Activated CD4-positive, alpha-beta T cell treated with anti-CD3 and anti-CD28 coated beads for 36 hours (primary cell): ENCODE measurements around the gene NAPG. TPM values are rescaled to one million over a fixed set of nuclear protein-coding genes. Genes with fewer than 3 reads are reported as not detected.
A peak's percentile ranks its signal among the peaks of the same experiment; 100 is the strongest.
"Not testable (repeated sequence)": the region's sequence is repeated elsewhere in the genome, so short reads cannot be mapped to it uniquely, and the experiment has no call there.

ENCODE experiments used
- ATAC-seq: fragments of 200-7000 bp; cut with Tn5 transposase; one replicate; pipeline ENCODE4 v1.10.0; 2021; ENCODE audit warnings: mild to moderate bottlenecking, moderate library complexity
- CTCF ChIA-PET: fragments of 350-600 bp; sonication (Branson Sonifier 250); formaldehyde crosslinking; loops from one replicate; lab custom pipeline; 2021; ENCODE audit warnings: antibody characterized with exemption; lab: Charles Lee
- POLR2A ChIA-PET: fragments of 350-600 bp; sonication (Branson Sonifier 250); formaldehyde crosslinking; loops from one replicate; lab custom pipeline; 2021; ENCODE audit warnings: antibody characterized with exemption, inconsistent platforms; lab: Charles Lee
- DNase-seq: peaks from one replicate; pipeline ENCODE4 v3.0.0-alpha.2; 2020
- H3K27ac Mint-ChIP-seq: one replicate; pipeline ENCODE4 v1.8.0; 2021; ENCODE audit warnings: mixed read lengths
- H3K27me3 Mint-ChIP-seq: one replicate; pipeline ENCODE4 v1.8.0; 2021; ENCODE audit warnings: mixed read lengths
- H3K36me3 Mint-ChIP-seq: one replicate; pipeline ENCODE4 v1.8.0; 2021; ENCODE audit warnings: low read depth, mixed read lengths
- H3K4me1 Mint-ChIP-seq: one replicate; pipeline ENCODE4 v1.8.0; 2021; ENCODE audit warnings: mixed read lengths
- H3K4me3 Mint-ChIP-seq: one replicate; pipeline ENCODE4 v1.8.0; 2021; ENCODE audit warnings: mild to moderate bottlenecking, moderate library complexity, mixed read lengths
- H3K9me3 Mint-ChIP-seq: one replicate; pipeline ENCODE4 v1.8.0; 2021; ENCODE audit warnings: low read depth, mixed read lengths
- intact Hi-C, 2 experiments: fragments of 100-400 bp; cut with DNase I in 1 of 2; cut with micrococcal nuclease in 1 of 2; formaldehyde crosslinking; loops; one replicate each; pipeline versions ENCODE4 v1.14.2 to v1.15.1; 2022 to 2024; cut with DNase I, micrococcal nuclease
- total RNA-seq, 2 experiments: library from RNA; stranded (reverse); gene quantifications; one replicate each; pipeline ENCODE4 v1.2.3, GENCODE V29; 2021

Gene NAPG
- total RNA-seq, 2 experiments from 2014 or later = 28.6 to 31.0 TPM

- ATAC-seq (no peak), DNase-seq (no peak)
- Mint-ChIP-seq H3K27me3 (no peaks in the 10 kb centered on the region), H3K4me1 (peaks cover 13% of the 10 kb centered on the region), H3K27ac (no peak overlapping the region), H3K9me3 (no peaks in the 10 kb centered on the region), H3K4me3 (no peak overlapping the region), H3K36me3 (no peaks in the 10 kb centered on the region)
- ChIA-PET CTCF (no interaction called here), POLR2A (no interaction called here)
- intact Hi-C loops = no loop called here
Observed at GRCh38 chr18:10488017-10488416, 37.8 kb upstream of the NAPG start.

DNA sequence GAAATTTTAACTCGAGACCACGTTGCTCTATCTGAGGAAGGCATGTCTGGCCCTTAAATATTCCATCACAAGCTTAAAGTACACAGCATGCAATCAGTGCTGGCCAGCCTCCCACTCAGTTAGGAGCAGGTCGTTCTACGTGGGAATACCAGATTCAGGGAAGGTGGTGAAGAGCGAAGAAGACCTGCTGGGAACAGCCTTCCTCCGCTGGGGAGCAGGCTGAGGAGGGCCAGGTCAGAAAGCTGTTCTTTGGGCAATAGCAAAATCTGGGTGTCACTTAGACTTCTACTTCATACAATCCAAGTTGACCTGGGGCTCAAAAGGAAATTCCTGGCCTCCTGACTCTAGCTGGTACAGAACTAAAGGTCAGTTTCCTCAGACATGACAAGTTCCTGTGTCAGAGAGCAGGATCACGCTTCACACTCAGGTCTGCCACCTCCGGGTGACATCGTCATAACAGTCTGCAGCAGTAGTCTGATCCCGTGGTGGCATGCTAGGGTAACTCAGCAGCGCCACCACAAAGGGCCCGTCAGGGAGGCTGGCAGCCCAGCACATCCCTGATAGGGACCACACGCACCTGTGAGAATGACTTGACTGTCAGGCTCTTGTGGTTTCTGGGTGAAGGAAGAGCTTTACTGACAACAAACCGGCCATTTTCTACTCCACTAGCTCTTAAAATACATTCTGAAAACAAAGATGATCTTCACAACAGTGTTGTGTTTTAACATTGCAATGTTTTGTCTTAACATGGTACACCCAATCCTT, 35.2 kb upstream of the NAPG start:
- Mint-ChIP-seq H3K9me3 (no peaks in the 10 kb centered on the region), H3K36me3 (no peaks in the 10 kb centered on the region), H3K27me3 (no peaks in the 10 kb centered on the region), H3K27ac (no peak overlapping the region), H3K4me3 (no peak overlapping the region), H3K4me1 (peaks cover 9% of the 10 kb centered on the region)
- intact Hi-C loops = loop anchor here (2.0 to 5.0 kb wide), 2 partner anchors 30 to 37 kb away; partner anchors contain the start of gene NAPG (in 1 of the 2)
- CTCF ChIA-PET = interaction anchor here (0.6 to 4.6 kb wide), 9 partner anchors 9 to 70 kb away, joined by 3 to 27 read pairs (median 4); no protein-coding TSS in a partner anchor
- ATAC-seq (peak; percentile 100), DNase-seq (peak; percentile 89)
- POLR2A ChIA-PET = no interaction called here

GRCh38 chr18:10495936-10496335, 29.9 kb upstream of the NAPG start:
- H3K27ac Mint-ChIP-seq = no peak overlapping the region
- H3K4me1 Mint-ChIP-seq = peaks cover 13% of the 10 kb centered on the region
- intact Hi-C loops = no loop called here
- H3K4me3 Mint-ChIP-seq = no peak overlapping the region
- CTCF ChIA-PET = no interaction called here
- POLR2A ChIA-PET = no interaction called here
- ATAC-seq (no peak), DNase-seq (no peak)
- H3K36me3 Mint-ChIP-seq = no peaks in the 10 kb centered on the region
- no peaks in the 10 kb centered on the region for H3K9me3 Mint-ChIP-seq
- H3K27me3 Mint-ChIP-seq = peaks cover 7% of the 10 kb centered on the region

- POLR2A ChIA-PET = no interaction called here
- H3K27ac Mint-ChIP-seq = no peak overlapping the region
- no peaks in the 10 kb centered on the region for H3K36me3 Mint-ChIP-seq
- DNase-seq (no peak), ATAC-seq (no peak)
- no peaks in the 10 kb centered on the region for H3K9me3 Mint-ChIP-seq
- no peak overlapping the region for H3K4me3 Mint-ChIP-seq
- H3K27me3 Mint-ChIP-seq = peaks cover 14% of the 10 kb centered on the region
- CTCF ChIA-PET = interaction anchor here (1.1 kb wide), 1 partner anchor 21 kb away, joined by 3 read pairs; no protein-coding TSS in a partner anchor
- peaks cover 12% of the 10 kb centered on the region for H3K4me1 Mint-ChIP-seq
- intact Hi-C loops = no loop called here
Observed at GRCh38 chr18:10497206-10497749, 28.5 kb upstream of the NAPG start.

DNA sequence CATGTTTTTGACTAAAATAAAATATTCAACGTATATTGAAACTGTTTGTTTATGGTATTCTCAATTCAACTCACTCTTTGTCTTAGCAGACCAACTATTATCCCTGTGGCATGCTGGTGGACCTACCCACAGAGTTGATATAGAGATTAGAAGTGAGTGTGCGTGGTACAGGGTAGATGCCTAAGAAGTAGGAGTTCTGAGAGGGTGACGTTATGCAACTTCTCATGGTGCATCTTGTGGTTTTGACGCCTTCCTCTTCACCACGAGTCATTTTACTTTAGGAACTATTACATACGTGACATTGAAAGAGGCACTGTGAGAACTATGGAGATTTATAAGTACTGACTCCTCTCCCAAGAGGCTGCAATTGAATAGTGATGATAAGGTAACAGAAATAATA, 26.6 kb upstream of the NAPG start:
- no peaks in the 10 kb centered on the region for H3K36me3 Mint-ChIP-seq
- H3K4me1 Mint-ChIP-seq = peaks cover 12% of the 10 kb centered on the region
- DNase-seq (peak; percentile 50), ATAC-seq (peak; percentile 95)
- CTCF ChIA-PET = no interaction called here
- peaks cover 18% of the 10 kb centered on the region for H3K27me3 Mint-ChIP-seq
- H3K4me3 Mint-ChIP-seq = no peak overlapping the region
- no peaks in the 10 kb centered on the region for H3K9me3 Mint-ChIP-seq
- intact Hi-C loops = no loop called here
- POLR2A ChIA-PET = no interaction called here
- H3K27ac Mint-ChIP-seq = no peak overlapping the region

DNA sequence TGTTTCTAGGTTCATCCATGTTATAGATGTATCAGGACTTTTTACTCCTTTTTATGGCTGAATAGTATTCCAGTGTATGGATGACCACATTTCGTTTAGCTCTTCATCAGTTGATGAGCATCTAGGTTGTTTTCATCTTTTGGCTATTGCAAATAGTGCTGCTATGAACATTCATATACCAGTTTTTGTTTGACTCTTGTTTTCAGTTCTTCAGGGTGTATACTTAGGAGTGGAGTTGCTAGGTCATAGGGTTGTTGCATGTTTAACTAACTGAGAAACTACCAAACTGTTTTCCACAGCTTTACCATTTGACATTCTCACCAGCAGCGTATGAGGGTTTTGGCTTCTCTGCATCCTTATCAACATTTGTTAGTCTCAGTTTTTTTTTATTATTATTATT, 25.8 kb upstream of the NAPG start:
- Mint-ChIP-seq H3K4me1 (peaks cover 12% of the 10 kb centered on the region), H3K27me3 (peaks cover 20% of the 10 kb centered on the region), H3K27ac (no peak overlapping the region), H3K36me3 (no peaks in the 10 kb centered on the region), H3K9me3 (peaks cover 2% of the 10 kb centered on the region), H3K4me3 (no peak overlapping the region)
- intact Hi-C loops = no loop called here
- ATAC-seq (peak; percentile 20), DNase-seq (no peak)
- ChIA-PET POLR2A (no interaction called here), CTCF (no interaction called here)

DNA sequence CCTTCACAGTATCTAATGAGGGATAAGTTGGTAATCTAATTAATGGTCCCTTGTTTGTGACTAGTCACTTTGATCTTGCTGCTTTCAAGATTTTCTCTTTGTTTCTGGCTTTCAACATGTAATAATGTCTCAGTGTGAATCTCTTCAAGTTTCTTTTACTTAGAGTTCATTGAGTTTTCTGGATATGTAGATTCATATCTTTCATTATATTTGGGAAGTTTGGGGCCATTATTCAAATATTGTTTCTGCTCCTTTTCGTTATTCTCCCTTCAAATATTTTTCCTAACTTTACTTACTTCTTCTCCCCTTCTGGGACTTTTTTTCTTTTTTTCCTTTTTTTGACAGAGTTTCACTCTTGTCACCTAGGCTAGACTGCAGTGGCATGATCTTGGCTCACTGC, 21.1 kb upstream of the NAPG start:
- intact Hi-C loops = no loop called here
- Mint-ChIP-seq H3K27ac (no peak overlapping the region), H3K4me3 (no peak overlapping the region), H3K9me3 (peaks cover 13% of the 10 kb centered on the region), H3K36me3 (no peaks in the 10 kb centered on the region), H3K4me1 (peaks cover 4% of the 10 kb centered on the region), H3K27me3 (peaks cover 18% of the 10 kb centered on the region)
- ATAC-seq = no peak
- ChIA-PET CTCF (no interaction called here), POLR2A (no interaction called here)
- DNase-seq = no peak

DNA sequence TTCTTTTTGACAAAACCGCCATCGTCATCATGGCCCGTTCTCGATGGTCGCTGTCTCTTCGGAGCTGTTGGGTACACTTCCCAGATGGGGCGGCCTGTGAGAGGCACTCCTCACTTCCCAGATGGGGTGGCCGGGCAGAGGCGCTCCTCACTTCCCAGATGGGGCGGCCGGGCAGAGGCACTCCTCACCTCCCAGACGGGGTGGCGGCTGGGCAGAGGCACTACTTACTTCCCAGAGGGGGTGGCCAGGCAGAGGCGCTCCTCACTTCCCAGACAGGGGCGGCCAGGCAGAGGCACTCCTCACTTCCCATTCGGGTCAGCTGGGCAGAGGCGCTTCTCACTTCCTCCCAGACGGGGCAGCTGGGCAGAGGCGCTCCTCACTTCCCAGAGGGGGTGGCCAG, 19.9 kb upstream of the NAPG start:
- Mint-ChIP-seq H3K27me3 (peaks cover 20% of the 10 kb centered on the region), H3K9me3 (peaks cover 13% of the 10 kb centered on the region)
- CTCF ChIA-PET, intact Hi-C loops, DNase-seq, H3K4me1 Mint-ChIP-seq, H3K36me3 Mint-ChIP-seq, POLR2A ChIA-PET, ATAC-seq, H3K4me3 Mint-ChIP-seq, H3K27ac Mint-ChIP-seq: not testable (repeated sequence)

DNA sequence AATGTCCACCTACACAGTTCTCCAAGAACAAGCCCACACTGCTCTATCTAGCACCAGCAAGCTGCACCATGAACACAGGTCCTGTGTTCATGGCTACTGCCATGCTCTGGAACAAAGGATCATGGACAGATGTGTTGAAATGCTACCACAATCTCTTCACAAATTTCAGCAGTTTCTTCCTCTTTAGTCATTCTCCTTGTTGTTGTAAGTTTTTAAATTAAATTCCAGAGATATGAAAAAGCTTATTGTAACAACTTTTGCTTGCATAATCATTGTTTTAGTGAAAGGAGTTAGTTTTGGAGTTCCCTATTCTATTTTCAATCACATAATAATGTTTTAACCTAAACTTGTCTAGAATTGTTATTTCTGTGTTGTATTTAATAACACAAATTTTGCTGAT, 17.2 kb upstream of the NAPG start:
- no peak for DNase-seq
- H3K4me1 Mint-ChIP-seq = no peaks in the 10 kb centered on the region
- H3K27me3 Mint-ChIP-seq = peaks cover 14% of the 10 kb centered on the region
- no peak overlapping the region for H3K4me3 Mint-ChIP-seq
- CTCF ChIA-PET = interaction anchor here (1.4 to 1.7 kb wide), 2 partner anchors 9 to 11 kb away, joined by 3 to 4 read pairs; no protein-coding TSS in a partner anchor
- intact Hi-C loops = no loop called here
- no peaks in the 10 kb centered on the region for H3K36me3 Mint-ChIP-seq
- ATAC-seq = no peak
- H3K9me3 Mint-ChIP-seq = peaks cover 13% of the 10 kb centered on the region
- H3K27ac Mint-ChIP-seq = no peak overlapping the region
- POLR2A ChIA-PET = no interaction called here

- CTCF ChIA-PET = no interaction called here
- Mint-ChIP-seq H3K9me3 (peaks cover 11% of the 10 kb centered on the region), H3K36me3 (no peaks in the 10 kb centered on the region), H3K27ac (no peak overlapping the region), H3K4me1 (no peaks in the 10 kb centered on the region), H3K4me3 (no peak overlapping the region), H3K27me3 (peaks cover 25% of the 10 kb centered on the region)
- intact Hi-C loops = no loop called here
- ATAC-seq (no peak), DNase-seq (no peak)
- POLR2A ChIA-PET = no interaction called here
Observed at GRCh38 chr18:10511236-10511635, 14.6 kb upstream of the NAPG start.

- POLR2A ChIA-PET = interaction anchor here (0.5 kb wide), 1 partner anchor 53 kb away, joined by 4 read pairs; no protein-coding TSS in a partner anchor
Observed at GRCh38 chr18:10514082-10514481, 11.7 kb upstream of the NAPG start.

GRCh38 chr18:10514601-10515000, 11.2 kb upstream of the NAPG start:
- no peak overlapping the region for H3K4me3 Mint-ChIP-seq
- ChIA-PET POLR2A (interaction anchor here (0.5 kb wide), 1 partner anchor 53 kb away, joined by 4 read pairs; no protein-coding TSS in a partner anchor), CTCF (interaction anchor here (1.0 to 1.5 kb wide), 4 partner anchors 10 to 24 kb away, joined by 3 to 4 read pairs (median 4); no protein-coding TSS in a partner anchor)
- DNase-seq = no peak
- H3K9me3 Mint-ChIP-seq = no peaks in the 10 kb centered on the region
- ATAC-seq = no peak
- H3K27me3 Mint-ChIP-seq = peaks cover 40% of the 10 kb centered on the region
- no peak overlapping the region for H3K27ac Mint-ChIP-seq
- H3K36me3 Mint-ChIP-seq = no peaks in the 10 kb centered on the region
- no peaks in the 10 kb centered on the region for H3K4me1 Mint-ChIP-seq
- intact Hi-C loops = no loop called here

More at GRCh38 chr18:10514082-10514481, 11.7 kb upstream of the NAPG start:
- DNase-seq = no peak
- H3K4me1 Mint-ChIP-seq = no peaks in the 10 kb centered on the region
- intact Hi-C loops = no loop called here
- H3K27me3 Mint-ChIP-seq = peaks cover 36% of the 10 kb centered on the region
- no peaks in the 10 kb centered on the region for H3K9me3 Mint-ChIP-seq
- H3K36me3 Mint-ChIP-seq = no peaks in the 10 kb centered on the region
- CTCF ChIA-PET = interaction anchor here (1.0 to 1.5 kb wide), 3 partner anchors 11 to 24 kb away, joined by 3 to 4 read pairs (median 3); no protein-coding TSS in a partner anchor
- no peak for ATAC-seq
- no peak overlapping the region for H3K27ac Mint-ChIP-seq
- H3K4me3 Mint-ChIP-seq = no peak overlapping the region
